IMR-90 (cell line): ENCODE data around the gene NEMF. TPM values are rescaled to one million over a fixed set of nuclear protein-coding genes. Genes with fewer than 3 reads are reported as not detected.

Source experiments
- ATAC-seq: fragments of 200-7000 bp; cut with Tn5 transposase; 2 replicates; pipeline ENCODE4 v1.9.1; 2020; ENCODE audit warnings: low read depth, mild to moderate bottlenecking, moderate library complexity
- BruUV-seq: library from RNA; stranded (reverse); fragments of 400-500 nt; replicated peaks from 2 replicates; lab custom pipeline; 2021; lab: Mats Ljungman, UMichigan
- CTCF ChIA-PET: fragments of 300-600 bp; formaldehyde crosslinking; extraction: SDS; loops from one replicate; lab custom pipeline; 2021; ENCODE audit warnings: antibody characterized with exemption; lab: Yijun Ruan, JAX
- POLR2A ChIA-PET: fragments of 300-600 bp; sonication (Branson Sonifier 250); formaldehyde crosslinking; loops from one replicate; lab custom pipeline; 2022; ENCODE audit warnings: antibody characterized with exemption; ENCODE audit not compliant: unreplicated experiment; lab: Charles Lee
- DNase-seq: peaks from one replicate; pipeline ENCODE4 v3.0.0; 2013
- H2AFZ ChIP-seq: replicated peaks from 2 replicates; pipeline ENCODE3; 2013; ENCODE audit warnings: low read length, mild to moderate bottlenecking; ENCODE audit not compliant: poor library complexity
- H2AK5ac ChIP-seq: 2 replicates; pipeline ENCODE4 v1.6.1; 2013; ENCODE audit warnings: low read depth, low read length, inconsistent platforms
- H2AK9ac ChIP-seq: replicated peaks from 2 replicates; pipeline ENCODE3; 2013; ENCODE audit warnings: mild to moderate bottlenecking, low read depth, low read length, moderate library complexity; ENCODE audit not compliant: poor library complexity
- H2BK120ac ChIP-seq: 2 replicates; pipeline ENCODE4 v1.6.1; 2013; ENCODE audit warnings: low read depth, low read length, inconsistent platforms
- H2BK15ac ChIP-seq: 3 replicates; pipeline ENCODE4 v1.6.1; 2013; ENCODE audit warnings: low read depth, low read length, inconsistent platforms
- H2BK20ac ChIP-seq: 2 replicates; pipeline ENCODE4 v1.6.1; 2013; ENCODE audit warnings: low read depth, mild to moderate bottlenecking, inconsistent platforms, low read length, moderate library complexity
- H2BK5ac ChIP-seq: 2 replicates; pipeline ENCODE4 v1.6.1; 2013; ENCODE audit warnings: mild to moderate bottlenecking, low read depth, low read length, inconsistent platforms; ENCODE audit not compliant: poor library complexity, severe bottlenecking
- H3K14ac ChIP-seq: replicated peaks from 2 replicates; pipeline ENCODE4 v1.6.1; 2013; ENCODE audit warnings: low read depth, low read length, inconsistent platforms
- H3K18ac ChIP-seq: 2 replicates; pipeline ENCODE4 v1.6.1; 2013; ENCODE audit warnings: low read depth, low read length, control low read depth
- H3K23ac ChIP-seq: 2 replicates; pipeline ENCODE4 v1.6.1; 2013; ENCODE audit warnings: low read depth, low read length, inconsistent platforms
- H3K27ac ChIP-seq: 2 replicates; pipeline ENCODE4 v1.5.1; 2013; ENCODE audit warnings: mild to moderate bottlenecking, control low read depth, low read length; ENCODE audit not compliant: insufficient read depth
- H3K27me3 ChIP-seq: 2 replicates; pipeline ENCODE4 v1.6.1; 2013; ENCODE audit warnings: low read length; ENCODE audit not compliant: control insufficient read depth, insufficient read depth
- H3K36me3 ChIP-seq: 2 replicates; pipeline ENCODE4 v1.6.1; 2013; ENCODE audit warnings: low read length, mixed read lengths; ENCODE audit not compliant: control insufficient read depth, insufficient read depth
- H3K4ac ChIP-seq: 2 replicates; pipeline ENCODE4 v1.6.1; 2013; ENCODE audit warnings: low read depth, low read length, inconsistent platforms
- H3K4me1 ChIP-seq: 2 replicates; pipeline ENCODE4 v1.6.1; 2013; ENCODE audit warnings: low read length, mixed read lengths; ENCODE audit not compliant: control insufficient read depth, insufficient read depth
- H3K4me2 ChIP-seq: 2 replicates; pipeline ENCODE4 v1.6.1; 2013; ENCODE audit warnings: low read depth, mild to moderate bottlenecking, control low read depth, low read length, moderate library complexity
- H3K4me3 ChIP-seq: 2 replicates; pipeline ENCODE4 v1.5.1; 2013; ENCODE audit warnings: low read depth, mild to moderate bottlenecking, control low read depth, low read length, moderate library complexity; ENCODE audit not compliant: insufficient read depth
- H3K56ac ChIP-seq: 2 replicates; pipeline ENCODE4 v1.6.1; 2013; ENCODE audit warnings: low read length, inconsistent platforms; ENCODE audit not compliant: insufficient read depth; ENCODE audit errors: extremely low read depth
- H3K79me1 ChIP-seq, 2 experiments: 2 replicates each; pipeline ENCODE4 v1.6.1; 2013; ENCODE audit warnings: low read length in 2 of 2, inconsistent platforms in 1 of 2, low read depth in 1 of 2
- H3K9ac ChIP-seq: 2 replicates; pipeline ENCODE4 v1.6.1; 2013; ENCODE audit warnings: low read depth, low read length, control low read depth
- H3K9me1 ChIP-seq: 2 replicates; pipeline ENCODE4 v1.6.1; 2013; ENCODE audit warnings: low read length, inconsistent platforms; ENCODE audit not compliant: insufficient read depth
- H3K9me3 ChIP-seq: 2 replicates; pipeline ENCODE4 v1.6.1; 2013; ENCODE audit warnings: low read length; ENCODE audit not compliant: control insufficient read depth, insufficient read depth
- H4K20me1 ChIP-seq: 2 replicates; pipeline ENCODE4 v1.6.1; 2013; ENCODE audit warnings: low read length, inconsistent platforms; ENCODE audit not compliant: insufficient read depth
- H4K5ac ChIP-seq: 2 replicates; pipeline ENCODE4 v1.6.1; 2013; ENCODE audit warnings: mild to moderate bottlenecking, low read depth, low read length, control low read depth
- H4K8ac ChIP-seq, 2 experiments: 2 replicates each; pipeline ENCODE4 v1.6.1; 2013; ENCODE audit warnings: low read depth in 2 of 2, low read length in 2 of 2, control low read depth in 1 of 2, inconsistent platforms in 1 of 2
- H4K91ac ChIP-seq: 2 replicates; pipeline ENCODE4 v1.6.1; 2013; ENCODE audit warnings: low read depth, low read length, inconsistent platforms; ENCODE audit not compliant: insufficient read depth
- CHD1 ChIP-seq: IDR thresholded peaks from 2 replicates; pipeline ENCODE4 v1.6.1; 2012; ENCODE audit warnings: low read depth, low read length, improper control_type of control experiment
- FOS ChIP-seq: fragments of 150-350 bp; IDR thresholded peaks from 2 replicates; pipeline ENCODE4 v1.6.1; 2016; ENCODE audit warnings: low read depth, low read length
- MAZ ChIP-seq: IDR thresholded peaks from 2 replicates; pipeline ENCODE4 v1.6.1; 2012; ENCODE audit warnings: low read depth, mild to moderate bottlenecking, low read length, improper control_type of control experiment, moderate library complexity, borderline replicate concordance
- MXI1 ChIP-seq: IDR thresholded peaks from 2 replicates; pipeline ENCODE4 v1.6.1; 2012; ENCODE audit warnings: low read depth, mild to moderate bottlenecking, low read length, moderate library complexity, borderline replicate concordance
- NFE2L2 ChIP-seq: fragments of 150-350 bp; IDR thresholded peaks from 2 replicates; pipeline ENCODE4 v1.6.1; 2016; ENCODE audit warnings: low read depth, mild to moderate bottlenecking, low read length
- POLR2A ChIP-seq: IDR thresholded peaks from 2 replicates; pipeline ENCODE4 v1.6.1; 2012; ENCODE audit warnings: mild to moderate bottlenecking, low read depth, low read length
- WGBS, 2 experiments: methylation state at CpG; one replicate each; pipeline versions ENCODE4 v1.1.5 to v1.1.7; 2013; ENCODE audit warnings: missing lambda C conversion rate in 2 of 2; ENCODE audit not compliant: insufficient read length in 1 of 2; ENCODE audit errors: extremely low coverage in 2 of 2; 5-methylcytosine and 5-hydroxymethylcytosine counted together
- dilution Hi-C: fragments of 300-500 bp; cut with HindIII; formaldehyde crosslinking; loops from one replicate; pipeline ENCODE4 v1.14.3; 2018; ENCODE audit warnings: low sequenced_read_pairs; ENCODE audit not compliant: unreplicated experiment
- in situ Hi-C: fragments of 300-500 bp; cut with MboI; formaldehyde crosslinking; loops from 3 replicates; pipeline ENCODE4 v1.14.3; 2019; ENCODE audit warnings: low sequenced_read_pairs, inconsistent platforms, mixed read lengths
- intact Hi-C: fragments of 100-400 bp; cut with micrococcal nuclease; formaldehyde crosslinking; loops from 2 replicates; pipeline ENCODE4 v1.10.0; 2022
- polyA plus RNA-seq, 3 experiments: library from polyadenylated mRNA; depleted of rRNA; stranded (reverse); fragments of >200 nt; gene quantifications; 2 replicates each; pipeline ENCODE4 v1.2.3, GENCODE V29; 2012; ENCODE audit warnings: low replicate concordance in 1 of 3
- total RNA-seq: library from RNA; depleted of rRNA; stranded (reverse); fragments of >200 nt; gene quantifications from 2 replicates; pipeline ENCODE4 v1.2.3, GENCODE V29; 2012

The NEMF gene
- total and polyA plus RNA-seq, 2 of the 4 experiments (the other 2 are of a cell fraction) = 19.5 to 30.5 TPM

DNA sequence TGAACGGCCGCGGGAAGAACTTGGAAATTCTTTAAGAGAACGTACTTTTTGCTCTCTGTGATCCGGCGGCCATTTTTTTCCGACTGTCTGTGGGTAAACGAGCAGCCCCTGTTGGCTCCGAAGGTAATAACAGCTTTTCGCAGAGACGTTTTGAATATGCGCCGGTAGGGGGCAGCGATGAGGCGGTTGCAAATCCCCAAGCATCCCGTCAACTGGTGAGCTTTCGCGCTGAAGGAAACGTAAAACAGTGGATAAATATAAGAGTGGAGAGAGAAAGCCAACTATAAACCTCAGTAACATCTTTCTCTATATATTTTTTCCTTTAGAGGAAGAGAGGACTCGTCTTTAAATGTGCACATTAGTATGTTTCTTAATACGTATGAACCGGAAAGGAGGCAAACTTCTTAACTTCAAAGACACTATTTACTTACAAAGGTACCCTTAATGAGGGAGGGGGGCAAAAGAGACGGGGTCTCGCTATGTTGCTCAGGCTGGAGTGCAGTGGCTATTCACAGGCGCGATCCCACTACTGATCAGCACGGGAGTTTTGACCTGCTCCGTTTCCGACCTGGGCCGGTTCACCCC, 9.6 kb upstream of the NEMF start (continued):
- TF ChIP-seq NFE2L2 = no peak
- TF ChIP-seq MAZ = no peak

DNA sequence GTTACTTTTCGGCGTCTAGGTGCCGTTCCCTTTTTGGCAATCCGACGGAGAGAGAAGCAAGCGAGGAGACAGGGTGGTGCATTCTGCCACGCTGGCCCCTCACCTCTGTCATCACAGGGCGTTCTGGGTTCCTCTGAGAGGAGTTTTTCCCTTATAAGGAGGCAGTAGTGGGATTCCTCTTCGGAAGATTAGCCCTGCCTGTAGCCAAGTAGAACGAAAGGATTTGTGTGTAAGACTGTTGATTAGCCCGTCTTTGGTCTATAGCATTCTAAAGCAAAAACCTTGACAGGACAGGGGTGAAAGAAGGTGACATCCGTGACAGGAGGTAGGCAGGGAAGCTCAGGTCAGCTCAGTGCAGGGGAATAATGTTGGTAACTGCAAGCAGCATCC, 9.1 kb upstream of the NEMF start:
- peak overlapping the region; percentile 98 for H2BK120ac ChIP-seq
- in situ Hi-C loops = loop anchor here (10.0 kb wide), 1 partner anchor 663 kb away; no protein-coding TSS in a partner anchor
- H3K27me3 ChIP-seq = no peaks in the 10 kb centered on the region
- ChIA-PET POLR2A (interaction anchor here (0.7 to 1.6 kb wide), 3 partner anchors 31 to 256 kb away, joined by 3 read pairs; partner anchors contain the start of gene ARF6), CTCF (interaction anchor here (0.6 to 3.4 kb wide), 19 partner anchors 10 to 419 kb away, joined by 3 to 41 read pairs (median 4); partner anchors contain the start of gene NEMF)
- peak overlapping the region; percentile 88 for H2AK9ac ChIP-seq
- peak overlapping the region; percentile 99 for H3K18ac ChIP-seq
- H2AK5ac ChIP-seq = peak overlapping the region; percentile 94
- peak overlapping the region; percentile 85 to 100 for H4K8ac ChIP-seq
- peak overlapping the region; percentile 99 for H4K91ac ChIP-seq
- H3K4me3 ChIP-seq = peak overlapping the region; percentile 60
- no peaks in the 10 kb centered on the region for H3K36me3 ChIP-seq
- H3K4me2 ChIP-seq = peak overlapping the region; percentile 89
- H4K5ac ChIP-seq = peak overlapping the region; percentile 98
- intact Hi-C loops = loop anchor here (2.0 kb wide), 1 partner anchor 671 kb away; the partner anchor contains the start of gene MAP4K5
- peak overlapping the region; percentile 95 for H2AFZ ChIP-seq
- DNase-seq = peak; percentile 87
- H3K79me1 ChIP-seq = peaks cover 9 to 26% of the 10 kb centered on the region in 2 experiments; a peak in 3 of 4 replicates
- H2BK15ac ChIP-seq = peak overlapping the region; percentile 98; the same call in 2 of the 3 replicates
- H3K23ac ChIP-seq = peak overlapping the region; percentile 99
- BruUV-seq = no TSS peak
- peak overlapping the region; percentile 99 for H3K4ac ChIP-seq
- peak; percentile 38 for ATAC-seq
- peak overlapping the region; percentile 100 for H3K14ac ChIP-seq
- H3K9me3 ChIP-seq = no peaks in the 10 kb centered on the region
- WGBS, 2 experiments = 0% methylated on average over 3 of the region's 12 CpGs; no CpG with 5 or more reads in 1 of the 2 experiments
- H4K20me1 ChIP-seq = no peaks in the 10 kb centered on the region
- peaks cover 3% of the 10 kb centered on the region for H3K9me1 ChIP-seq
- TF ChIP-seq POLR2A (peak; percentile 72), CHD1 (peak; percentile 81; the same call in 1 of the 2 replicates), MAZ (no peak), NFE2L2 (no peak), FOS (no peak), MXI1 (no peak)
- peak overlapping the region; percentile 99 for H3K9ac ChIP-seq
- H2BK20ac ChIP-seq = peak overlapping the region; percentile 89; the same call in 1 of the 2 replicates
- peaks cover 6% of the 10 kb centered on the region for H3K4me1 ChIP-seq
- peak overlapping the region; percentile 95 for H3K27ac ChIP-seq
- H3K56ac ChIP-seq = peak overlapping the region; percentile 100
- peak overlapping the region; percentile 97 for H2BK5ac ChIP-seq
- dilution Hi-C loops = loop anchor here (25.0 kb wide), 1 partner anchor 126 kb away; no protein-coding TSS in a partner anchor
